Hepatocyte (in vitro differentiated cells): ENCODE measurements around the gene SMYD1.

Experiments used
- CTCF ChIP-seq: fragments of 200-600 bp; sonication (generic); IDR thresholded peaks from 2 replicates; pipeline ENCODE4 v1.5.1; 2016; ENCODE audit warnings: antibody characterized with exemption, mild to moderate bottlenecking; ENCODE audit not compliant: poor library complexity
- EZH2 ChIP-seq: fragments of 200-600 bp; sonication (generic); IDR thresholded peaks from 2 replicates; pipeline ENCODE4 v1.6.1; 2016; ENCODE audit warnings: antibody characterized with exemption, mild to moderate bottlenecking, borderline replicate concordance
- EZH2phosphoT487 ChIP-seq: fragments of 200-600 bp; sonication (generic); IDR thresholded peaks from one replicate; pipeline ENCODE4 v1.6.1; 2018; ENCODE audit warnings: antibody characterized with exemption, mild to moderate bottlenecking, low read depth, moderate library complexity; ENCODE audit not compliant: unreplicated experiment, severe bottlenecking

GRCh38 chr2:88074854-88075292 lies 7.2 kb downstream of the SMYD1 start:
- TF ChIP-seq EZH2 (no peak), CTCF (no peak), EZH2phosphoT487 (no peak)
